C4-2B (cell line): ENCODE measurements around the gene RAB43.

Experiments used
- CTCF ChIP-seq: fragments of 450-650 bp; conservative IDR thresholded peaks from 2 replicates; pipeline ENCODE4 v1.5.1; 2017; ENCODE audit warnings: mild to moderate bottlenecking
- ZFX ChIP-seq: fragments of 450-650 bp; IDR thresholded peaks from 2 replicates; pipeline ENCODE4 v1.6.1; 2017

GRCh38 chr3:129057249-129057648 is 64.4 kb downstream of the RAB43 start:
- TF ChIP-seq CTCF: no peak
- TF ChIP-seq ZFX: no peak
